HTERT RPE-1 (cell line): ENCODE measurements around the gene SLC35B4.

Experiments used
- in situ Hi-C: fragments of 300-500 bp; cut with MboI; formaldehyde crosslinking; loops from 4 replicates; pipeline ENCODE4 v1.14.3; 2020; ENCODE audit warnings: low sequenced_read_pairs

SLC35B4 gene, protein sequence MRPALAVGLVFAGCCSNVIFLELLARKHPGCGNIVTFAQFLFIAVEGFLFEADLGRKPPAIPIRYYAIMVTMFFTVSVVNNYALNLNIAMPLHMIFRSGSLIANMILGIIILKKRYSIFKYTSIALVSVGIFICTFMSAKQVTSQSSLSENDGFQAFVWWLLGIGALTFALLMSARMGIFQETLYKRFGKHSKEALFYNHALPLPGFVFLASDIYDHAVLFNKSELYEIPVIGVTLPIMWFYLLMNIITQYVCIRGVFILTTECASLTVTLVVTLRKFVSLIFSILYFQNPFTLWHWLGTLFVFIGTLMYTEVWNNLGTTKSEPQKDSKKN

GRCh38 chr7:134316539-134317344 lies at the start of gene SLC35B4:
Gene SLC35B4 (minus strand): TSS chr7:134316930. CDS start chr7:134316751, 179 bp downstream.
- in situ Hi-C loops = no loop called here

DNA sequence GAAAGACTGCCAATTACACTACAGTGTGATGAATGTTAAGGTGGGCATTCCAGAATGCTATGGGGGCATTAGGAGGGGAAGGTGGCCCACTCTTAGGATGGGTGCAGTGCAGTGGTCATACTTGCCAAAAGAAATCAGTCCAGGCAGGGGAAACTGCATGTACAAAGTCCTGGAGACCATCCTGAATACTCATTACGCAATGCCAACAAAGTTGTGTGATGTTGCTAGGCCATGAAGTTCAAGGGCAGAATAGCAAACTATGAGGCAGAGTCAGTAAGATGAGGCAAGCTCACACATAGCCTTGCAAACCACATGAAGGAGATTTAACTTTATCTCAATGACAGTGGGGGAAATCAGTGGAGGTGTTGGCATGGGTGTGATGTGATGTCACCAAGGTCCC lies 49.8 kb upstream of the SLC35B4 start:
- in situ Hi-C loops = no loop called here

DNA sequence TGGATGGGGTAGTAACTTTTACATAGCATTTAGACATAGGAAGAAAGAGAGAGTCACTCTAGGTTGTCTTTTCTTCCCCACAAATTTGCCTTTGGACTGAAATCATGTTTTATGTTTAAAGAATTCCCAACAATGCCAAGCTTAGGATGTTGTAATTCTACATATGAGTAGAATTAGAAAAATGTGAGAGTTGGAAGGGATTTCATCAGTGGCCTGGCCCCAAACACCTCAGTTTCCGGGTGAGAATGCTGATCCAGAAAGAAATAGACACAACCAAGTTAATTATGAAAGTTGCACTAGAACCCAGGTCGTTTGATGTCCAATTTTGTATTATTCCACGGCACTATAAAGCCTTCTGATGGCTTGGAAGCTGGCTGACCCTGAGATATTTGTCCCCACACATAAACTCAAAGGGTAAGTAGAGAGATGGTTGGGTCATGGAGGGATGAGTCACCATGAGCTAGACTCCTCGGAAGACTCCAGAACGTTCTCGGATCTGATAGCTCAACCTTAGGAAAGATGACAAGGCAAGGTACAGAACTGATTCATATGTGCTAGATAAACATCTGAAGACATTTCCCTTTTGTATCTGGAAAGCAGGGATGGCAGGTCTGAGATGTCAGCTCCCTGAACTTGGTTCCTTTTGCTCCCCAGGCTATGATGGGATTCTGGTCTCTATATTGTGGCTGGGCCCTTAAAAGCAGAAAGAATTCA lies 48.8 kb upstream of the SLC35B4 start:
- in situ Hi-C loops = no loop called here

DNA sequence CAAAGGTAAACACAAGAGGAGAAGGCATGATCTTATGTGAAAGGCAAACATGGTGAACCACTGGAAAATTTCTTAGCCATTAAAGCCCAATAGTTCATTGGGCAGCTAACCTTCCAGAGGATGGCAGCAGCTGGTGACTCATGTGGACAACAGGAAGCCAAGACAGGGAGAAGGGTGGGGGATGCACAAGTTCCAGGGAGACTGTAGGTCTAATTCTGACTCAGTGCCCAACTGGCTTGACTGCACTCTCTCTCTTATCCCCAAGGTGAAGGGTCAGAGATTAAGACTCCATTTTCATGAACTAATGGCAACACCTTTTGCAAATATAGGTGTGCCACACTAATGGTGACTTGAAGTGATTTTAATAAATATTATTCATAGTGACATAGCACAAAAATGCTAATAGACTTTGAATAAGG lies 47.9 kb upstream of the SLC35B4 start:
- in situ Hi-C loops = no loop called here

GRCh38 chr7:134362587-134363483 lies 46.1 kb upstream of the SLC35B4 start:
- in situ Hi-C loops = no loop called here

DNA sequence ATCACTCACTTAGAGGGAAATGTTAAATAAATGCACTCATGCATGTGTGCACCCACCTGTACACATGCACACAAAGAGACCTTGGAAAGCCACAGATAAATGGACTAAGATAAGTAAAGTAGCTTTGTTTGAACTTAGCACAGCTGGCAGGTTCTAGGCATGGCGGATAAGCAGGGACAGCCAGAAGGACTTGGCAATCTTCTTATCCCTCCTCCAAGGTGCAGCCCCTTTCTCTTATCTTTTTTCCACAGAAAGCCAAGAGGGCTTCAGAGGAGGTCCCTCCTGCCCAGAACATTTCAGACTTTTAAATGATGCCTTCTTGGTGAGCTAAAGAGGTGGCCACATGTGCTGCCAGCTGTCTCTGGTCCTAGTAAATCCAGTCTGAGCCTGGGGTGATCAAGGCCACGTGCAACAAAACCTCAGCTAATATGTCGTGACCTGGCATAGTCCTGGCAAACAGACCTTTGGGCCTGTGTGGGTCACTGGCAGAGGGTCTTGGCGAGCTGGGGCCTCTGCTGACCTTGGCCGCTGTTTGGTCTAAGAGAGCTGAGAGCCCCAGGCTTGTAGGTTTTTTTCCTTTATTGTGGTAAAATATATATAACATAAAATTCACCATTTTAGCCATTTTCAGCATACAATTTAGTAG lies 43.2 kb upstream of the SLC35B4 start:
- in situ Hi-C loops = no loop called here

- in situ Hi-C loops = no loop called here
These were observed 40.8 kb upstream of the SLC35B4 start for GRCh38 chr7:134357486-134357885.

GRCh38 chr7:134356421-134356936 lies 39.7 kb upstream of the SLC35B4 start:
- in situ Hi-C loops = no loop called here

DNA sequence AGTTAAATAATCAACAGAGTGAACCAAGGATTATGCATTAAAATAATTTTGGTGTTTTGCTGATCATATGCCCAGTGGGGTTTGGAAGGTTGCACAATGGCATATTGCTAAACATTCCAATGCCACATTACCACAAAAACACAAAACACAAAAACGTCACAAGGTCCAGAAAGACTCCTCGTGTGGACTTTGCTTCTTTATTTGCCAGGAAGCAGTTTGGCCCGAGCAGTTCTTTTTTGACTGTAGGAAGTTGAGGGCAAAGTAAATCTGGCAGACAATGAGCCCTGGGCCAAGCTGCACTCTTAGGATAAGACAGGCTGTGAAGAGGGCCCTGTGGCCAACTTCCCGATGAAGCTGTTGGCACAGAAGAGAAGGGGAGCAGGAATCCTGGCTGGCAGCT lies 39.2 kb upstream of the SLC35B4 start:
- in situ Hi-C loops = no loop called here

DNA sequence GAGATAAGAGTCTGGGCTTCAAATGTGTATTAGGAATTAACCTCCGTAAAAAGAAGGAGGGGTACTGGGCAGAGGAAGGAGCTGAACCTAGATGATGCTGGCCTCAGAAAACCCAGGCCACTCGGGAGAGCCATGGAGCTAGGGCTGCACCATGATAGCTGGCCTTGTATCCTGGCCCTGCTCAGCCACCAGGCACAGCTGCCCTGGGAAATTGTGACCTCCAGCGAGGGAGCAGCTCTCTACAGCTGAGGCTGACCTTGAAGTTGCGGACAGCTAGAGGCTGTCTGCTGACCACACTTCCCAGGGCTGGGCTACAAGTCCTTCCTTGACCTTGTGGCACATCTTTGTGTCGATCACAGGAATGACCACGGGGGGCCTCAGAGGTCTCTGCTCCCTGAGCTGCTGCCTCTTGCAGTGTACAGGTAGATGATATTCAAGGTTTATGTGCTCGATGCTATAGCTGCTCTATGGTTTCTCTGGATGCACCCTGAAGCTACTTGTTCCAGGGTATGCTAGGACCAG lies 38.3 kb upstream of the SLC35B4 start:
- in situ Hi-C loops = no loop called here

- in situ Hi-C loops = no loop called here
These were observed 36.7 kb upstream of the SLC35B4 start for GRCh38 chr7:134353411-134353810.

DNA sequence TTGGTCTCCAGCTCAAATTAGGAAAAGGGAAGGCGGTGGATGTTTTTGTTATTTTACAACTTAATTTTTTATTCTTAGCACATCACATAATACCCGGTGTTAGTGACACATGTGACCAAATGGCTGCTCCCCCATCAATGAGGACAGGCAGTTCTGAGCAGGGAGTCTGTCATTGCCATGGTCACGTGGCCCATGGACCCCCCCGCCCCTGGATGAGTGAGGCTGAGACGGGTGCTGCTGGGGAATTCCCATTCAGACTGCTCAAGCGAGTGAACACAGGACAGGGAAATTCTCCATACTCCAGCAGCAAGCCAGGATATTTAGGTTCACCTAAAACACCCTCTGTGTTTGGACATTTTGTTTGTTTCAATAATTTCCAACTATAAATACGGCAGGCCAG lies 34.7 kb upstream of the SLC35B4 start:
- in situ Hi-C loops = no loop called here

DNA sequence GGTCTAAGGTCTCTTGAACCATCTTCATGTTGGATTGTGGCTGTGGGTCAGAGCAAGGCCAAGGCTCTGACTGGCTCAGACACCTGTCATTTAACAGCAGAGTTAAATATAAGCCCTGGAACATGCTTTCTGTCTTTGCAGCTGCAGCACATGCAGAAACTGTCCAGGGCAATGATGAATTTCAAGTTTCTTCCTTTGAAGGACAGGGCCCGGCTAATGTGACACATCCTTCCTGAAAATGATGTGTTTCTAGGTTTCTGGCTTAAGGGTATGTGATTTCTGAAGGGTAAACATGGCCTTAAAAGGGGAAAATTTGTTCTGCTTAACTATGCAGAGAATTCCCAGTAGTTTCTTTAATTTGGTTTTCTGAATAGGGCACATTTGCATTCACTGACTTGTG lies 34.0 kb upstream of the SLC35B4 start:
- in situ Hi-C loops = no loop called here

DNA sequence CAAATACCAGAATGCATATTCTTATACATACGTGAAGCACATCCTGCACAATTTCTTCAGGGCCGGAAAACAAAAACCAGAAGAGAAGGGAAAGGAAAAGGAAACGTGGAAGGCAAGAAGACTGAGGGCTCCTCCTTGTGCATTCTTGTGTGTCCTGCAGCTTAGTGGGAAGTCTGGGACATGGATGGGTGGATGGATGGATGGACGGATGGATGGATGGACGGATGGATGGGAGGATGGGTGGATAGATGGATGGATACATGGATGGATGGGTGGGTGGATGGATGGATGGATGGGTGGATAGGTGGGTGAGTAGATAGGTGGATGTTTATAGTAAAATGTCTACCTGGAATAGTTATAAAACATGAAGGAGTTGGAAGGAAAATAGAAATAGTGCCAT lies 30.8 kb upstream of the SLC35B4 start:
- in situ Hi-C loops = no loop called here

DNA sequence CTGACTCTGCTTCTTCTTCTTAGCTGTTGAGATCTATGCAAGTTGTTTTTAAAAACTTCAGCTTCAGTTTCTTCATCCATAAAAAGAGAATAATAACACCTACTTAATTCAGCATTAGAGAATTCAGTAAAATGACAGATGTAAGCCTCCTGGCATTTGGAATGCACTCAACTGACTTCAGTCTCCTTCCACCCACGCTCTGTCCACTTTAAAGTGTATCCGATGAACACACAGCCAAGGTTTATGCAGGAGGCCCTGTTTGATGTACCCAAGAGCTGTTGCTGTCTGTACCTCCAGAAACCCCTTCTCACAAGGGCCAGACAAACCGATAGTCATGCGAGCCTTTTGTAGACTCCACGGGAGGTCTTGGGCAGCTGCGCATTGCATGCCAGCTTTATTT lies 27.1 kb upstream of the SLC35B4 start:
- in situ Hi-C loops = no loop called here

GRCh38 chr7:134343136-134343535 lies 26.4 kb upstream of the SLC35B4 start:
- in situ Hi-C loops = no loop called here

GRCh38 chr7:134339475-134339874 lies 22.7 kb upstream of the SLC35B4 start:
- in situ Hi-C loops = no loop called here

DNA sequence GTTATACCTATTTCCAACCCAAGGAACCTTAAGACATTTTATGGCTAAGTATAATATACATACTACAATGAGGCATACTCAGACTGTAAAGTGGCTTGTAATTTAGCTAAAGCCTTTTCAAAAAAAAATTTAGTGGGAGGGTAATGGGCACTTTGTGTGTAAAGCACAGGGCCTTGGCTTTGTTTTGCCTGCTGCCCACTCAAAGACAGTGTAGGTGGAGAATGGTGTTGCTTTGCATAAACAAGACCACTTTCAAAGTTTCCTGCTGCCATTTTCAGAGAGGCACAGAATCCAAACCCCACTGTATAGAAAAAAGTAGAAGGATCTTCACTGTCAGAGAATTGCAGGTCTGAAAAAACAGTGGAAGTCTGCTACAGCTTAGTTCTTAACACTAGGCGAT lies 21.2 kb upstream of the SLC35B4 start:
- in situ Hi-C loops = no loop called here

- in situ Hi-C loops = no loop called here
These were observed 17.7 kb upstream of the SLC35B4 start for GRCh38 chr7:134334408-134334807.

GRCh38 chr7:134333943-134334342 lies 17.2 kb upstream of the SLC35B4 start:
- in situ Hi-C loops = no loop called here
